ENCODE results near the gene PSMD13.
"Not testable (repeated sequence)": the region's sequence is repeated elsewhere in the genome, so short reads cannot be mapped to it uniquely, and the experiment has no call there.

The PSMD13 gene

GRCh38 chr11:217704-218103, 19.1 kb upstream of the PSMD13 start:
- H4K20me1 ChIP-seq (ENCODE audit: control insufficient read depth, insufficient read depth, low read depth, low read length): no peaks in the 10 kb centered on the region
- no peaks in the 10 kb centered on the region for H3K9me2 ChIP-seq (replicated peaks; ENCODE audit: control insufficient read depth, low read length)
- no peak overlapping the region for H3K4me2 ChIP-seq (ENCODE audit: low read length)
- H3F3A ChIP-seq (ENCODE audit: control insufficient read depth, insufficient read depth): peaks cover 4% of the 10 kb centered on the region; the same call in 1 of the 2 replicates
- no peaks in the 10 kb centered on the region for H3K27me3 ChIP-seq (ENCODE audit: control insufficient read depth, low read length)
- H3K27ac ChIP-seq (ENCODE audit: low read depth, low read length): no peak overlapping the region
- peaks cover 35% of the 10 kb centered on the region for H3K36me3 ChIP-seq (ENCODE audit: control insufficient read depth, low read length)
- H3K4me1 ChIP-seq (ENCODE audit: control insufficient read depth, low read length): no peaks in the 10 kb centered on the region
- no peaks in the 10 kb centered on the region for H3K79me2 ChIP-seq (ENCODE audit: control insufficient read depth, low read length)
- H3K9me3 ChIP-seq (ENCODE audit: control insufficient read depth, insufficient read depth, low read length): no peaks in the 10 kb centered on the region
- TF ChIP-seq CTCF (IDR thresholded peaks at IDR 0.05; ENCODE audit: low read depth, low read length, poor library complexity, severe bottlenecking) (no peak), EZH2phosphoT487 (IDR thresholded peaks at IDR 0.05; ENCODE audit: borderline replicate concordance, low read length) (no peak)
- no peak overlapping the region for H3K4me3 ChIP-seq (ENCODE audit: low read length)

- no peaks in the 10 kb centered on the region for H3K4me1 ChIP-seq (ENCODE audit: control insufficient read depth, low read length)
- no peak overlapping the region for H3K4me3 ChIP-seq (ENCODE audit: low read length)
- H3K79me2 ChIP-seq (ENCODE audit: control insufficient read depth, low read length): no peaks in the 10 kb centered on the region
- no peak overlapping the region for H3K4me2 ChIP-seq (ENCODE audit: low read length)
- peaks cover 24% of the 10 kb centered on the region for H3K36me3 ChIP-seq (ENCODE audit: control insufficient read depth, low read length)
- no peak overlapping the region for H3K27ac ChIP-seq (ENCODE audit: low read depth, low read length)
- H3F3A ChIP-seq (ENCODE audit: control insufficient read depth, insufficient read depth): peaks cover 4% of the 10 kb centered on the region; the same call in 1 of the 2 replicates
- H3K9me2 ChIP-seq (replicated peaks; ENCODE audit: control insufficient read depth, low read length): no peaks in the 10 kb centered on the region
- no peak for TF ChIP-seq CTCF (IDR thresholded peaks at IDR 0.05; ENCODE audit: low read depth, low read length, poor library complexity, severe bottlenecking)
- TF ChIP-seq EZH2phosphoT487 (IDR thresholded peaks at IDR 0.05; ENCODE audit: borderline replicate concordance, low read length): no peak
- H4K20me1 ChIP-seq (ENCODE audit: control insufficient read depth, insufficient read depth, low read depth, low read length): no peaks in the 10 kb centered on the region
- H3K9me3 ChIP-seq (ENCODE audit: control insufficient read depth, insufficient read depth, low read length): no peaks in the 10 kb centered on the region
- H3K27me3 ChIP-seq (ENCODE audit: control insufficient read depth, low read length): no peaks in the 10 kb centered on the region
Measured at GRCh38 chr11:218815-219593, 17.8 kb upstream of the PSMD13 start.

GRCh38 chr11:220641-221215, 16.0 kb upstream of the PSMD13 start:
- H4K20me1 ChIP-seq (ENCODE audit: control insufficient read depth, insufficient read depth, low read depth, low read length); H3K36me3 ChIP-seq (ENCODE audit: control insufficient read depth, low read length); H3K4me2 ChIP-seq (ENCODE audit: low read length); H3K4me1 ChIP-seq (ENCODE audit: control insufficient read depth, low read length); H3K79me2 ChIP-seq (ENCODE audit: control insufficient read depth, low read length); H3K9me2 ChIP-seq (replicated peaks; ENCODE audit: control insufficient read depth, low read length); H3K27me3 ChIP-seq (ENCODE audit: control insufficient read depth, low read length); H3K4me3 ChIP-seq (ENCODE audit: low read length); H3K27ac ChIP-seq (ENCODE audit: low read depth, low read length); H3F3A ChIP-seq (ENCODE audit: control insufficient read depth, insufficient read depth); H3K9me3 ChIP-seq (ENCODE audit: control insufficient read depth, insufficient read depth, low read length): not testable (repeated sequence)

- H3K9me3 ChIP-seq (ENCODE audit: control insufficient read depth, insufficient read depth, low read length): no peaks in the 10 kb centered on the region
- H3K27ac ChIP-seq (ENCODE audit: low read depth, low read length): no peak overlapping the region
- no peaks in the 10 kb centered on the region for H3K9me2 ChIP-seq (replicated peaks; ENCODE audit: control insufficient read depth, low read length)
- H4K20me1 ChIP-seq (ENCODE audit: control insufficient read depth, insufficient read depth, low read depth, low read length): no peaks in the 10 kb centered on the region
- no peaks in the 10 kb centered on the region for H3K79me2 ChIP-seq (ENCODE audit: control insufficient read depth, low read length)
- no peaks in the 10 kb centered on the region for H3K4me1 ChIP-seq (ENCODE audit: control insufficient read depth, low read length)
- H3K4me3 ChIP-seq (ENCODE audit: low read length): no peak overlapping the region
- no peak overlapping the region for H3K4me2 ChIP-seq (ENCODE audit: low read length)
- peaks cover 2% of the 10 kb centered on the region; the same call in 1 of the 2 replicates for H3F3A ChIP-seq (ENCODE audit: control insufficient read depth, insufficient read depth)
- no peaks in the 10 kb centered on the region for H3K27me3 ChIP-seq (ENCODE audit: control insufficient read depth, low read length)
- TF ChIP-seq EZH2phosphoT487 (IDR thresholded peaks at IDR 0.05; ENCODE audit: borderline replicate concordance, low read length): no peak
- no peak for TF ChIP-seq CTCF (IDR thresholded peaks at IDR 0.05; ENCODE audit: low read depth, low read length, poor library complexity, severe bottlenecking)
- no peaks in the 10 kb centered on the region for H3K36me3 ChIP-seq (ENCODE audit: control insufficient read depth, low read length)
Measured at GRCh38 chr11:221539-221938, 15.2 kb upstream of the PSMD13 start.
